Neural progenitor cell (in vitro differentiated cells): ENCODE measurements around the gene PRDM15.

Experiments
- EZH2 ChIP-seq: fragments of 200-600 bp; sonication (generic); IDR thresholded peaks from 2 replicates; pipeline ENCODE4 v1.6.1; 2017; ENCODE audit warnings: antibody characterized with exemption, mild to moderate bottlenecking, moderate library complexity
- EZH2phosphoT487 ChIP-seq: fragments of 200-600 bp; sonication (generic); IDR thresholded peaks from 2 replicates; pipeline ENCODE4 v1.6.1; 2017; ENCODE audit warnings: antibody characterized with exemption
- TF ChIP-seq, protein P1 (sequence below): fragments of 200-600 bp; sonication (generic); IDR thresholded peaks from 2 replicates; pipeline ENCODE4 v1.5.1; 2017; ENCODE audit warnings: antibody characterized with exemption, mild to moderate bottlenecking

GRCh38 chr21:41913230-41913629, 34.1 kb upstream of the PRDM15 start:
- TF ChIP-seq, protein P1, sequence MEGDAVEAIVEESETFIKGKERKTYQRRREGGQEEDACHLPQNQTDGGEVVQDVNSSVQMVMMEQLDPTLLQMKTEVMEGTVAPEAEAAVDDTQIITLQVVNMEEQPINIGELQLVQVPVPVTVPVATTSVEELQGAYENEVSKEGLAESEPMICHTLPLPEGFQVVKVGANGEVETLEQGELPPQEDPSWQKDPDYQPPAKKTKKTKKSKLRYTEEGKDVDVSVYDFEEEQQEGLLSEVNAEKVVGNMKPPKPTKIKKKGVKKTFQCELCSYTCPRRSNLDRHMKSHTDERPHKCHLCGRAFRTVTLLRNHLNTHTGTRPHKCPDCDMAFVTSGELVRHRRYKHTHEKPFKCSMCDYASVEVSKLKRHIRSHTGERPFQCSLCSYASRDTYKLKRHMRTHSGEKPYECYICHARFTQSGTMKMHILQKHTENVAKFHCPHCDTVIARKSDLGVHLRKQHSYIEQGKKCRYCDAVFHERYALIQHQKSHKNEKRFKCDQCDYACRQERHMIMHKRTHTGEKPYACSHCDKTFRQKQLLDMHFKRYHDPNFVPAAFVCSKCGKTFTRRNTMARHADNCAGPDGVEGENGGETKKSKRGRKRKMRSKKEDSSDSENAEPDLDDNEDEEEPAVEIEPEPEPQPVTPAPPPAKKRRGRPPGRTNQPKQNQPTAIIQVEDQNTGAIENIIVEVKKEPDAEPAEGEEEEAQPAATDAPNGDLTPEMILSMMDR, result no peak
- TF ChIP-seq EZH2 (no peak), EZH2phosphoT487 (no peak)
